ENCODE measurements around the gene CDH23.

CDH23 gene

DNA sequence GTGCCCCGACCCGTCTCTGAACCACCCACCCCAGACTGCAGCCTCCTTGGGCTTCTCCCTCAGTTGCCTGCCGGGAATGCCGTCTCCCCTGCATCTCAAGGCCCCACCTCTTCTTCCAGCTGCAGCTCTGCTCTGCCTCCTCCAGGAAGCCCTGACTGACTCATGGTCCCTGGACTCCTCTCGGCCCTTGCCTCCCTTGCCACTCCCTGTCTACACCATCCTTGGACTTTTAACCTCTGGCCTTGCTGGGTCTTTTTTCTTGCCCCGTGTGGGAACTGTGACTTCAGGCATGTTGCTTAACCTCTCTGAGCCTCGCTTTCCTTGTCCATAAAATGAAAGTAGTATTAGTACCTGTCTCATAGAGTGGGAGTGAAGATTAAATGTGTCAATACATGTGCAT lies 266.6 kb downstream of the CDH23 start:
- no peak overlapping the region for H4K12ac ChIP-seq (ENCODE audit: low read depth, low read length)
- no peak overlapping the region for H2AFZ ChIP-seq (ENCODE audit: insufficient read depth, low read length, poor library complexity)
- H2BK5ac ChIP-seq (ENCODE audit: low read depth, low read length, poor library complexity): no peak overlapping the region
- H3K79me1 ChIP-seq (ENCODE audit: low read length): no peaks in the 10 kb centered on the region
- H3K4me1 ChIP-seq (ENCODE audit: control insufficient read depth in 1 of 2, insufficient read depth in 2 of 2, low read length in 2 of 2): no peaks in the 10 kb centered on the region
- H3K23ac ChIP-seq (ENCODE audit: low read length): no peak overlapping the region
- H3K36me3 ChIP-seq (ENCODE audit: control insufficient read depth in 1 of 2, insufficient read depth in 2 of 2, low read length in 2 of 2): no peaks in the 10 kb centered on the region
- no peak overlapping the region for H3K27ac ChIP-seq (ENCODE audit: low read depth, low read length)
- no peak overlapping the region for H2AK5ac ChIP-seq (ENCODE audit: low read length)
- H3K27me3 ChIP-seq (ENCODE audit: insufficient read depth, low read length): peaks cover 4% of the 10 kb centered on the region
- H3K4ac ChIP-seq (ENCODE audit: low read depth, low read length): no peak overlapping the region
- no peak overlapping the region for H3K14ac ChIP-seq (ENCODE audit: low read length)
- WGBS (ENCODE audit: extremely low coverage, insufficient coverage, insufficient read length): no CpG with 5 or more reads among the region's 7 CpGs
- no peaks in the 10 kb centered on the region for H3K79me2 ChIP-seq (ENCODE audit: control insufficient read depth, insufficient read depth, low read length, poor library complexity)
- H3K4me2 ChIP-seq (ENCODE audit: low read length): no peak overlapping the region
- no peak overlapping the region for H2BK120ac ChIP-seq (ENCODE audit: insufficient read depth, low read length, poor library complexity)
- no peak overlapping the region for H3K4me3 ChIP-seq (ENCODE audit: low read depth, low read length)
- H3K9ac ChIP-seq (ENCODE audit: low read length): no peak overlapping the region
- H4K8ac ChIP-seq (ENCODE audit: low read depth, low read length): no peak overlapping the region
- H3K9me3 ChIP-seq (ENCODE audit: insufficient read depth, low read depth, low read length): peaks cover 1% of the 10 kb centered on the region
- H4K91ac ChIP-seq (ENCODE audit: low read depth, low read length): no peak overlapping the region
- no peak for DNase-seq
- no peak overlapping the region for H3K18ac ChIP-seq (ENCODE audit: low read length)
- no peak overlapping the region for H2BK12ac ChIP-seq (ENCODE audit: low read length)

- Histone ChIP-seq H4K91ac (ENCODE audit: low read depth, low read length) (no peak overlapping the region), H3K36me3 (ENCODE audit: control insufficient read depth in 1 of 2, insufficient read depth in 2 of 2, low read length in 2 of 2) (no peaks in the 10 kb centered on the region), H2BK120ac (ENCODE audit: insufficient read depth, low read length, poor library complexity) (no peak overlapping the region), H3K14ac (ENCODE audit: low read length) (no peak overlapping the region), H3K18ac (ENCODE audit: low read length) (no peak overlapping the region), H4K8ac (ENCODE audit: low read depth, low read length) (no peak overlapping the region), H3K9ac (ENCODE audit: low read length) (no peak overlapping the region), H3K4me3 (ENCODE audit: low read depth, low read length) (no peak overlapping the region), H3K4me1 (ENCODE audit: control insufficient read depth in 1 of 2, insufficient read depth in 2 of 2, low read length in 2 of 2) (no peaks in the 10 kb centered on the region), H3K9me3 (ENCODE audit: insufficient read depth, low read depth, low read length) (peaks cover 1% of the 10 kb centered on the region), H3K79me1 (ENCODE audit: low read length) (no peaks in the 10 kb centered on the region), H2BK5ac (ENCODE audit: low read depth, low read length, poor library complexity) (no peak overlapping the region), H2AFZ (ENCODE audit: insufficient read depth, low read length, poor library complexity) (no peak overlapping the region), H3K79me2 (ENCODE audit: control insufficient read depth, insufficient read depth, low read length, poor library complexity) (no peaks in the 10 kb centered on the region), H2AK5ac (ENCODE audit: low read length) (no peak overlapping the region), H2BK12ac (ENCODE audit: low read length) (no peak overlapping the region), H3K27me3 (ENCODE audit: insufficient read depth, low read length) (no peaks in the 10 kb centered on the region), H3K4me2 (ENCODE audit: low read length) (no peak overlapping the region), H3K23ac (ENCODE audit: low read length) (no peak overlapping the region), H4K12ac (ENCODE audit: low read depth, low read length) (no peak overlapping the region), H3K27ac (ENCODE audit: low read depth, low read length) (no peak overlapping the region), H3K4ac (ENCODE audit: low read depth, low read length) (no peak overlapping the region)
- DNase-seq: no peak
- no CpG with 5 or more reads among the region's 2 CpGs for WGBS (ENCODE audit: extremely low coverage, insufficient coverage, insufficient read length)
Observed at GRCh38 chr10:71664585-71664984, 267.9 kb downstream of the CDH23 start.

- no peak overlapping the region for H4K8ac ChIP-seq (ENCODE audit: low read depth, low read length)
- H2AFZ ChIP-seq (ENCODE audit: insufficient read depth, low read length, poor library complexity): no peak overlapping the region
- no peak for DNase-seq
- H3K23ac ChIP-seq (ENCODE audit: low read length): no peak overlapping the region
- H3K4me2 ChIP-seq (ENCODE audit: low read length): no peak overlapping the region
- no peaks in the 10 kb centered on the region for H3K79me2 ChIP-seq (ENCODE audit: control insufficient read depth, insufficient read depth, low read length, poor library complexity)
- no peaks in the 10 kb centered on the region for H3K27me3 ChIP-seq (ENCODE audit: insufficient read depth, low read length)
- H3K4me3 ChIP-seq (ENCODE audit: low read depth, low read length): no peak overlapping the region
- no peak overlapping the region for H3K14ac ChIP-seq (ENCODE audit: low read length)
- peaks cover 1% of the 10 kb centered on the region for H3K9me3 ChIP-seq (ENCODE audit: insufficient read depth, low read depth, low read length)
- H2BK12ac ChIP-seq (ENCODE audit: low read length): no peak overlapping the region
- no peak overlapping the region for H2BK5ac ChIP-seq (ENCODE audit: low read depth, low read length, poor library complexity)
- H3K4me1 ChIP-seq (ENCODE audit: control insufficient read depth in 1 of 2, insufficient read depth in 2 of 2, low read length in 2 of 2): no peaks in the 10 kb centered on the region
- no peak overlapping the region for H3K18ac ChIP-seq (ENCODE audit: low read length)
- no CpG with 5 or more reads among the region's 9 CpGs for WGBS (ENCODE audit: extremely low coverage, insufficient coverage, insufficient read length)
- no peak overlapping the region for H3K27ac ChIP-seq (ENCODE audit: low read depth, low read length)
- H3K36me3 ChIP-seq (ENCODE audit: control insufficient read depth in 1 of 2, insufficient read depth in 2 of 2, low read length in 2 of 2): no peaks in the 10 kb centered on the region
- no peaks in the 10 kb centered on the region for H3K79me1 ChIP-seq (ENCODE audit: low read length)
- no peak overlapping the region for H2BK120ac ChIP-seq (ENCODE audit: insufficient read depth, low read length, poor library complexity)
- H4K12ac ChIP-seq (ENCODE audit: low read depth, low read length): no peak overlapping the region
- H4K91ac ChIP-seq (ENCODE audit: low read depth, low read length): no peak overlapping the region
- no peak overlapping the region for H2AK5ac ChIP-seq (ENCODE audit: low read length)
- H3K4ac ChIP-seq (ENCODE audit: low read depth, low read length): no peak overlapping the region
- no peak overlapping the region for H3K9ac ChIP-seq (ENCODE audit: low read length)
Observed at GRCh38 chr10:71665456-71665855, 268.7 kb downstream of the CDH23 start.

DNA sequence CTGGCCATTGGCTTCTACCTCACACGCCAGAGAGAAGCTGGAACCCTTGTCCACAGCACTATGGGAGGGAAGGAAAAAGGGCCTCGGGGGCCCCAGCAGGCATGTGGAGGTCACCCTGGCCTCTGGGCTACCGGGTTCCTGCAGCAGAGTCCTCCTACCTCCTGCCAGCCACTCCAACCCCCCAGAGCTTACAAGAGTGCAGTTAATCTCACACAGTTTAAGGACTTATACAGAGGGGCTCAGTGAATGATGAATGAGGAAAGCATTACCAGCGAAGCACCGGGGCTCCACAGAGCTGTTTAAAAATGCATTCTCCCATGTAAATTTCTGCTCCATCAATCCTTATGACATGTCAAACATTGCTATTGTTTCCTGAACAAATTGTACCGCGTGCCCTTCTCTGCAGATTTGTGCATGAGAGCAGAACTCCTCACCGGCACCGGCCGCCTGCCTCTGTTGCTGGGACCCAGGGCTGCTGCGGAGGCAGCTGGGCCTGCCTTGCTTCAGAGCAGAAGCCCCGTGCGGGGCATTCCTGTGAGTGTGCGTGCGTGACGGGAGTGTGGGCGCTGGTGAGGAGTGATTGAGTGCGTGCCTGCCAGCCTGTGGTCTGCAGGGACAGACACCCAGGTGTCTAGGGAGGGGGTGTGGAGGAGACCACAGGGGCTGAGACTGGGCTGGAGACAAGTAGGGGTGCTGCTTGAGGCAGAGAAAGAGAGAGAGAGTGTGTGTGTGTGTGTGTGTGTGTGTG lies 270.1 kb downstream of the CDH23 start:
- Histone ChIP-seq H2AK5ac (ENCODE audit: low read length) (no peak overlapping the region), H2AFZ (ENCODE audit: insufficient read depth, low read length, poor library complexity) (no peak overlapping the region), H4K12ac (ENCODE audit: low read depth, low read length) (no peak overlapping the region), H2BK12ac (ENCODE audit: low read length) (no peak overlapping the region), H3K4ac (ENCODE audit: low read depth, low read length) (no peak overlapping the region), H3K14ac (ENCODE audit: low read length) (no peak overlapping the region), H3K18ac (ENCODE audit: low read length) (no peak overlapping the region), H3K9me3 (ENCODE audit: insufficient read depth, low read depth, low read length) (peaks cover 1% of the 10 kb centered on the region), H2BK120ac (ENCODE audit: insufficient read depth, low read length, poor library complexity) (no peak overlapping the region), H4K8ac (ENCODE audit: low read depth, low read length) (no peak overlapping the region), H3K36me3 (ENCODE audit: control insufficient read depth in 1 of 2, insufficient read depth in 2 of 2, low read length in 2 of 2) (no peaks in the 10 kb centered on the region), H3K4me3 (ENCODE audit: low read depth, low read length) (no peak overlapping the region), H3K9ac (ENCODE audit: low read length) (no peak overlapping the region), H3K27me3 (ENCODE audit: insufficient read depth, low read length) (no peaks in the 10 kb centered on the region), H3K79me2 (ENCODE audit: control insufficient read depth, insufficient read depth, low read length, poor library complexity) (no peaks in the 10 kb centered on the region), H3K4me1 (ENCODE audit: control insufficient read depth in 1 of 2, insufficient read depth in 2 of 2, low read length in 2 of 2) (no peaks in the 10 kb centered on the region), H3K4me2 (ENCODE audit: low read length) (no peak overlapping the region), H3K23ac (ENCODE audit: low read length) (no peak overlapping the region), H3K27ac (ENCODE audit: low read depth, low read length) (no peak overlapping the region), H4K91ac (ENCODE audit: low read depth, low read length) (no peak overlapping the region), H2BK5ac (ENCODE audit: low read depth, low read length, poor library complexity) (no peak overlapping the region), H3K79me1 (ENCODE audit: low read length) (no peaks in the 10 kb centered on the region)
- no CpG with 5 or more reads among the region's 18 CpGs for WGBS (ENCODE audit: extremely low coverage, insufficient coverage, insufficient read length)
- DNase-seq: no peak
